HG03175 (cell line): ENCODE data around the gene RALGPS1.

ENCODE experiments used
- ATAC-seq: cut with Tn5 transposase; IDR thresholded peaks from one replicate; pipeline ENCODE4 v1.9.1; 2021; ENCODE audit warnings: mild to moderate bottlenecking, moderate library complexity; ENCODE audit not compliant: unreplicated experiment

RALGPS1 gene

DNA sequence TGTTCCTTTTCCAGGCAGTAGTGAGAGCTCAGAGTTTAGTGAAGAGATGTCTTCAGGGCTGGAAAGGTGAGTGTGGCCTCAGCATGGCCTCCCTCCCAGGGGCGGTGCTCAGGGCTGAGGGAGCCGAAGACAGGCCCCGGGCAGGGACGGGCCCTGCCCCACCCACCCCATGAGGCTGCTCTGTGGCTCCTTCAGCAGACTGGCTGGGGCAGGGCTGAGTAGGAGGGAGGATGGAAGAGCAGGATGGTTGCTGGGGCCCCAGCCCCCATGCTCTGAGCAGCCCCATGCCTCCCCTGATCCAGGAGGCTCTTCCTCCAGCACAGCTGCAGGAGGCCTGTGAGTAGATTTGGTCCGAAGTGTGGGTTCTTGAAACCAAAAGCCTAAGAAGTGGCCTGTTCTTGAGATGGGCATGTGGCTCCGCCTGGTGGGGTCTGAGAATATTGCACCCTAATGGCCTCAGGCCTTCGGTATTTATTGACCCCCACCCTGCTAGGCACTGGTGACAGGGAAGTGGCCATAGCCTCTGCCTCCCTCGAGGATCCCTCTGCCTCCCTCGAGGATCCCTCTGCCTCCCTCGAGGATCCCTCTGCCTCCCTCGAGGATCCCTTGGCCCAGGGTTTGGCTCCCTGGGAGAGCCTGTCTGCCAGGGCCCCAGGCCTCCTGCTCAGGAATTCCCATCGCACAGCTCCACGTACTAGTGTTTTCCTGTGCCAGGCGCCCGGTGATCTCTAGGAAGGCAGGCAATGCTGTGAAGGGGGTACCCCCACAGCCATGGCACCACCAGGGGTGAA is 284.6 kb downstream of the RALGPS1 start:
- ATAC-seq = no peak

DNA sequence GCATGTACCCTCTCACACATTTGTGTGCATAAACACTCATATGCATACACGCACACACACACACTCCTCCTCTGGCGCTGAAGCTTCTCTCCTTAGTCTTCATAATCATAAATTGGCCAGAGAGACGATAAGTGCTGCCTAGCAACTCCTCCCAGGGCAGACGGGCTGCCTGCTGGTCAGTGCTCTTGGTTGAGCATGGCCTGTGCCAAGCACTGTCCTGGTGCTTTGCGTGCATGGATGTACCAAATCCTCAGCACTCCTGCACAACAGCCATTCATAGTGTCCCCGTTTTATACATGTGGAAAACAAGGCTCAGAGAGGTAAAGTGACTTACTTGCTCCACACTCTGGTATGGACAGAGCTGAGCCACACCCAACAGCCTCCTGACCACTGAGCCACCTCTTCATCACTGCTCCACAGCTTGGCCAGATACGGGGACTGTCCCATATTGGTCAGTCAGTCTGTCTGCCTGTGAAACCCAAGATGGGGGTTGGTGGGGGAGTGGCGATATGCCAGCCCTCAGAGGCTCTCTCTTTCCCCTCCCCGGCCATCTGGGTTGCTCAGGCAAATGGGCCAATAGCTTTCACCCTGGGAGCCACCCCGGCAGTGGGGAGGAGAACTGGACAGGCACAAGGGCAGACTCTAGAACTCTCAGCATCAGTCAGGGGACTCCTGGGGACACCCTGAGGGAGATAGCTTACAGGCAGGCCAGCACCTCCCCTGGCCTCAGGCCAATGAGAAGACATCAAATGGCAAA is 285.7 kb downstream of the RALGPS1 start:
- ATAC-seq = no peak

DNA sequence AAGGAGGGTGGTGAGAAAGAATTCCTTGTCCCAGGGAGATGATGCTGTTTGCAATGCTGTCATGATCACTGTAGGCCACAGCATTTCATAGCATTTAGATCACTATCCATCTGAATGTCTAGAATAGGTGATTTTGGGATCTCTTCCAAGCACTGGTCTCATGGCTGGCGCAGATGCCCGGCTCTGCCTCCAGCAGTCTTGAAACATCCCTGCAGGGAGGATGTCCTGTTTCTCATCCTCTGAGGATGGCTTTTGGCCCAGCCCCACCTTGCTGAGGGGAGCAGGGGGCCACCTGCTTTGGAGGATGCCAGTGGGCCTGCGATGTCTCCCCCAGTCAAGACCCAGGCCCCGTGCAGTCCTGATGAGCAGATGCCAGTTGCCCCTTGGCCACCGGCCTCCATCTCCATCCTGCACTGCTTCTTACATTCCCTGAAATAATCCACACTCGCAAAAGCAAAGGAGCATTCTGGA is 286.5 kb downstream of the RALGPS1 start:
- ATAC-seq = no peak

DNA sequence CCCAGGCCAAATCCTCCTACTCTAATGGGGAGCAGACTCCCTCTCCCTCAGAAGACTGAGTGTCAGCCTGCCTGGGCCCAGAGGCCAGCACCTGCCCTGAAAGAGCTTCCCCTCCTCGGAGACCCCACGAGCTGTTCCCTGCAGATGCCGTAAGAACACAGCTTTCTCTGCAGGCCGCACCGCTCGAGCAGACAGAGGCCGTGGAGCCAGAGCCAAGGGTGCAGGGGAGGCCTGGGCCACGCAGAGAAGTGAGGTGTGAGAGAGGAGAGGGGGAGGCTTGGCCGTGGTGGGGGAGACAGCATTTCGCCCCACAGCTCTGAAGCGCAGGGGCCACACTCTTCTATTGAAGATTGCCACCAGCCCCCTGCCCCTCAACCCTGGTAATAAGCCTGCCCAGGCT is 287.1 kb downstream of the RALGPS1 start:
- no peak for ATAC-seq

DNA sequence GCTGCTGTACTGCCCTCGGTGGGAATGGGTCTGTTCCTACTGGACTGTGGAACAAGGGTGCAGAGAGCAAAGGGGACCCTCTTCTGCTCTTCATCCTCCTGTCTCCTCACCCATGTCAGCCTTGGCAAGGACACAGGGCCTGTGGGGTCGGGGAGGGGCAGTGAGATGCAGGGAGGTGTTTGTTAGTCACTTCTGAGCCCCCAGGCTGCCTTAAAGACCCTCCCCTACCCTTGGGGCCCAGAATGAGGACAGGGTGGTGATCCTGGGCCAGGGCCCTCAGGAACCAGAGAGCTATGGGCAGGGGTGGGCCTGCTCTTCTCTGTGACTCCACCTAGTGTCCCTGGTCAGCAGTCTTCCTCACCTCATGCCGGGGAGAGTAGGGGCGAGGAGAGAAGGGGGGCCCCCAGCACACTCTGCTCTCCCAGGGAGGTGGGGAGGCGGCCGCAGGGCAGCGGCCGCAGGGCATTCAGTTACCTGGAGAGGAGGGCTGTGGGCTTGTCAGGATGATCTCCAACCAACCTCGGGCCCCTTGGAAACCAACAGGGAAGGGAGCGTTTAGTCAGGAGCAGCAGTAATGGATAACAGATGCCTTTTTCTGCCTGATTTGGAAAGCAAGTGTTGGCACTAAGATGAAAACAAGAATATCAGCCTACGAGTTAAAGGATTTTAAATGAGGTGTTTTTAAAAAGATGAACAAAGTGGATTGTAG is 288.0 kb downstream of the RALGPS1 start:
- ATAC-seq = no peak

DNA sequence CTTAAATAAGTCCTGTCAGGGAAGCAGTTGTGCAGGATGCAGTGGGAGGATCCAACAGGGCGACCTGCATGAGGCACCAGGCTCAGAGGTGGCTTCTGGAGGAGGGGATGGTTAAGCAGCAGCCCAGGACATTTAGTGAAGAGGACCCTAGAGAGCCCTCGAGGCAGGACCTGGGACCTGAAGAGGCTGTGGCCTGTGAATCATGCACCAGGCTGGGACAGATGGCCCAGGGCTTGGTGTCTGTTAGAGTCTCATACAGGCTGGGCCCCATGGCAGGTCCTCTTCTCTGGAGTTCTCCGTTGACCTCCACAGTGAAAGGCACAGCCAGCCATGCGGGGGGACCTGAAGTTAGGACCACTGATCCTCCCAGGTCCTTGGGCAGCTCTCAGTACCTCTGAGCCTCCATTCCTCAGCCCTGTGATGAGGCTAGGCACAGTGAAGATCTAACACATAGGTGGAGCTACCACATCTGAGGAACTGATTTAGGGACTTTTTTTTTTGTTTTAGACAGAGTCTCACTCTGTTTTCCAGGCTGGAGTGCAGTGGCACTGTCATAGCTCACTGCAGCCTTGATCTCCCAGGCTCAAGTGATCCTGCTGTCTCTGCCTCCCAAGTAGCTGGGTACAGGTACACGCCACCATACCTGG is 289.2 kb downstream of the RALGPS1 start:
- ATAC-seq = no peak

DNA sequence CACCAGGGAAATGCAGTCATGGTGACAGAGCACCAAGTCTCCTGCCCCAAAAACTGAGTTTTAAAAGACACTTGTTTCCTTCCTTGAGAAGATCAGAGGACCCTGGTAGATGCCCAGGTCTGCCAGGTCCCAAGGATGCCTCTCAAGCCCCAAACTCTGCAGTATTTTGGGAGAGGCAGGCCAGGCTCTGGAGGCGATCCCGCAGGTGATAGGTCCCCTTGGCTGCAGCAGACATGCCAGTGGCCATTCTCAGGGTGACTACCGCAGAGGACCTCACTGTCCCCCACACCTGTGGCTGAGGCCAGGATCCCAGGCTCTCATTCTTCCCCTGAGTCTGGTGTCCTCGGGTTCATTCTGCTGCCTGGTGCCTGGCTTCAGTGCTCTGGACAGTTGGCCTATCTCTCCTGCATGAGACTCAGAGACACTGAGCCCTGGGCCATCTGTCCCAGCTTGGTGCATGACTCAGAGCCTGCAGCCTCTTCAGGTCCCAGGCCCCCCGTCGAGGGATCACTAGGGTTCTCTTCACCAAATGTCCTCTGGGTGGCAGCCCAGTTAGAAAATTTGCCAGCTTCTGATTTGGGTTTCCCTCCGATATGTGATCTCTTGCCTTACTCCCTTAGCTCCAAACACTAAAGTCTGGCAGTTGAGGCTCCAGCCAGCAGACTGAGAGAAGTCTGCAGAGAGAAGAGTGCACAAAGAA is 290.3 kb downstream of the RALGPS1 start:
- no peak for ATAC-seq

DNA sequence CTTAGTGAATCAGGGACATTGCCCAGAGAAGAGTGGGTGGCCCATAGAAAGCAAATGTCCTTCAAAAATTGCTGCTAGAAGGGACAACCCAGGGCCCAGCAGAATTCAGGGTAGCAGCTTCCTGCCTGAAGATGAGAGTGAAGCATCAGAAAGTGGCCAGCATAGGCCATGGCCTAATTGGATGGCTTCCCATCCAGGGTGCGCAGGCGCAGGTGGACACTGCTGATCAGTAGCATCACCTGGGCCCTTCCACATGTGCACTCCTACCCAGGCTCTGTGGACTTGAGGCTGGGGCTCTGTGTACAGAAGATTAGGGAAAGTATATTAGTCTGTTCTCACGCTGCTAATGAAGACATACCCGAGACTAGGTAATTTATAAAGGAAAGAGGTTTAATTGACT is 291.4 kb downstream of the RALGPS1 start:
- no peak for ATAC-seq

DNA sequence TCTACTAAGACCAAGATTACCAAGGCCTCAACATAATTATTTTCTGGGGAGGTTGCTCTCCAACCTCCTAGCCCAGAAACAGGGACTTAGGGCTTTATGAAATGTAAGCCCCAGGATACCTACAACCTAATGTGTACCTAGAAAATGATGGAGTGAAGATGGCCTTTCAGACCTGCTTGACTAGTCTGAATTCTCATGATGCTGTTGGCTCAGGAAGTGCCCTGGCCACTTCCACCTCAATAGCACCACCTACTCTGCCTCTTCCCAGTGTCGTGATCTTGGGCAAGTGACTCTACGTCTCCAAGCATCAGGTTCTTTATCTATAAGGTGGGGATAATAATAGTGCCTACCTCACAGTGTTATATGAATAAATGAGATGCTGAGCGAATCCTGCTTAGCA is 292.1 kb downstream of the RALGPS1 start:
- no peak for ATAC-seq

DNA sequence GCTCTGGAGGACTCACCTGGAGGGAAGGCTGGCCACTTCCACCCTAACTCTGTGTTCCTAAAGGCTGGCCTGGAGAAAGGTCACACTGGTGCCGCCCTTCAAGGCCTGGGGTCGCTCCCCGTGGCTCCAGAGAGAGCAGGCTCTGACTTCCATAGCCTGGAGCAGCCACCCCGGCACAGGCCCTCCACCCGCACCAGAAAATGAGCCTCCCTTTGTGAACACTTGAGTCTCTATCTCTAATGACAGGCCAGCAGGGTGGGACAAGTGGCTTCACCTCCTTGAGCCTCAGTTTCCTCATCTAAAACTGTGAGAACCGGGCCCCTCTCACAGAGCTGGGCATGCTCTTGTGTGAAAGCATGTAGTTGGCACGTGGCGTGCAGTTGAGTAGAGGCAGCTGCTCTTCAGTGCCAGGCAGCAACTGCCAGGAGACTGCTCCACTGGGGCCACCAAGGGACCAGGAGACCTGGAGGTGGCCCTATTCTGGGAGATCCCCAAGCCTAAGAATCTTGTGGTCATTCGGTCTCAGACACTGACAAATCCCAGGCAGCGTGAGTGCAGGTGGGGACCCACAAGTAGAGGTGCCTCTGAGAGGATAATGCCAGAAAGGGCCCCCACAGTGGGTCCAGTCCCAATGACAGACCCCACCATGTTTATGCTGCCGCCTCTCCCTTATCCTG is 293.3 kb downstream of the RALGPS1 start:
- no peak for ATAC-seq

DNA sequence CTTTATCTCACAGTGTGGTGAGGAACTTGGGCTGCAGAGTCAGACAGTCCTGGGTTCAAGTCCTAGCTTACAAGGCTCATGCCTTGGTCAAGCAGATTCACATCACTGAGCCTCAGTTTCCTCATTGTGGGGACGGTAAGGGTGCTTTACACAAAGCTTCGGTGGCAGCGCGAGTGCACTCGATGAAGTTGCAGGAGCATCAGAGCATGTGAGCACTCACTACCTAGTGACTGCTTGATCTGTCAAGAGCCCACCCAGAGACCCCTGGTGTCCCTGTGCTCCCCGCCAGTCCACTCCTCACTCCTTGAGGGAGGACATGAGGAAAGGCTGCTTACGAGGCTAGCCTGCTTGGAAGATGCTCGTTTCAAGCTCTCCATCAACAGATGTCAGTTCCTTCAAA is 293.8 kb downstream of the RALGPS1 start:
- ATAC-seq = no peak

DNA sequence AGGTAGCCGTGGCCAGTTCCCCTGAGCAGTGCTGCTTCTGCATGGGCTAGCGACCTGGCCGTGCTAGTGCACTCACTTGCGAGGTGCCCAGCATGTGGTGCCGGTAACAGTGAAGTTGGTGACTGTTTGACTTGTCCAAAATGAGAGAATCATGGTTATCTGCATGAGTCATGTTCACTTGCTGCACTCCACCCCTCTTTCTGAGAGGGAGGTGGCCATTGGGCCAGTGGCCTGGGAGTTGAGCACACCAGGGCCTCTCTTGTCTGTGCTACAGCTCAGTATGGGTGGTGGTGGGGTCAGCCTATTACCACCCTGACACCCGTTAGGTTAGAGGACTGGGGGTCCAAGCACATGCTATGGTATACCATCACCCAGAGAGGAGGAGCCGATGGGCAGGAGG is 294.6 kb downstream of the RALGPS1 start:
- no peak for ATAC-seq

DNA sequence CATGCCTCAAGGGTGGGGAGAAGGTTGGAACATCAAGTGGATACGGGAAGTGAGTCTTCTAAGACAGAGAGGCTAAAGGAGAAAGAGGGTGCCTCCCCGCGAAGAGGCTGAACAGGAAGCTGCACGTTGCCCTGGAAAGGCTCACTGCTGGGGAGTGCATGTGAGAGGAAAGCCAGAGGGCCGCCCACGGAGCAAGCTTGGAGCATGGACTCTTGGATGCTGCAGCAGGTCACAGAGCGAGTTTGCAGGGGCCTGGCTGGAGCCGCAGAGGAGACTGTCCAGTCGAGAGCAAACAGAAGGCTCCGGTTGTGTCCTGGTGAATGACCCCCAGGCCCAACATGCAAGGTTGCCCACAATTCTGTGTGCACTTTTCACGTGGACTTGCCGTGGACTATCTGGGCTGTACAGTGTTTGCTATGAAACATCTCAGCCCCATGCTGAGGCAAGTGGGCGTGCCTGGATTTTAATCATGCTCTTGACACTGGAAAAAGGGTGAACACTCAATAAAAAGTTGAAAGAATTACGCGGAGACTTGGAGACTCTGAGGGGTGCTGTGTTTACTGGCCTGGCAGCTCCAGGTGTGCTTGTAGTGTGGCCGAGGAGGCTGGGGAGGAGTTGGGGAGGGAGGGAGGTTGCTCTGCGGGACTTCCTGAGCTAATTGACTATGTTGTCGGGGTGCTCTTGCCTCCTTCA is 295.5 kb downstream of the RALGPS1 start:
- no peak for ATAC-seq

DNA sequence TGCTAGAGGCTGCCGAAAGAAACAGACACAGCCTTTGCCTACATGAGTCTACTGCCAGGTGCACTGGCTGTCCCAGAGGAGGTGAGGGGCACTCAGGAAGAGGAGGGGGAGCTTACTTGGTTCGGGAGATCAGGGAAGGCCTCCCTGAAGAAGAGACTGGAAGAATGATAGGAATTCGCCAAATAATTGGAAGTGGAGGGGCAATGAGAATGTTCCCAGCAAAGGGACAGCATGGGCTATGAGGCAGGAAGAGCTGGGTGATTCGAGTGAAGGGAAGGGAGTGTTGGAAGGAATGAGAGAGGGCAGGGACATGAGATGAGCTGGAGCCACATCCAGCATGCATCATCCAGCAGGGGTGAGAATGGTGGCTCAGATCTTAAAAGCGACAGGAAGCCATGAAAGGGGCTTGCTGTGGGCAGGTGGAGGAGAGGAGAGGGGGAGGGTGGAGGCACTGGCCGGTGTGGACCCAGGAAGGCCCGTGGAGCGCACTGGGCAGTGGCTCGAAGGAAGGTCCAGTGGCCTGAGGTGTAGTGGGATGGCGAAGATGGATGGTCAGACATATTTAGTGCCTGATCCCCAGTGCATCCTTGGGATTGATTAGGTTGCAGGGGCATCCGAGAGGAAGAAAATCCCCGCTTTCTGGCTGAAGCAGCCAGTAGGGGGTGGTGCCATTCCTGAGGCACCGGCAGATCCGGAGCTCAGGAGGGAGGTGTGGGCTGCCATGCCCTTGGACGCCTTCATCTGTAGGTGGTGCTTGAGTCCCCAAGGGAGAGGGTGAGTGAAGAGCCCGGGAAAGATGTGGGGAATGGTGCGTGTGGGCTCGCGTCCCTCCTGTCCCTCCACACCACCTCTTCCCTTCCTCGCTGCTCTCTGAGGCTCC is 296.5 kb downstream of the RALGPS1 start:
- no peak for ATAC-seq

DNA sequence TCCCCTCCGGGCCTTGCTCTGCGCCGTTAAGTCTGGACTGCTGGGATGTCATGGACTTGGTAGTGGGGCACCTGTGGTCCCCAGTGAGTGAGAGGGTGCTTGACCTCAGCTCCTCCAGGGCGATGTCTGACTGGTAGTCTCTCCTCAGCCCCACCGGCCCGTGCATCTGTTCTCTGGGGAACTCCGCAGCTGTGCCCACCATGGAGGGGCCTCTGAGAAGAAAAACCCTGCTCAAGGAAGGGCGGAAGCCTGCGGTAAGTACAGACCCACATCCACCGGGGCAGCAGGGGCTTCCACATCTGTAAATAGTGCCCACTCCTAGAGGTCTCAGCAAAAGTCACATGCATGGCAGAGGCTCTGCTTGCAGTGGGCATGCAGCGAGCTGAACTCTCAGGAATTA is 297.4 kb downstream of the RALGPS1 start:
- ATAC-seq = no peak

DNA sequence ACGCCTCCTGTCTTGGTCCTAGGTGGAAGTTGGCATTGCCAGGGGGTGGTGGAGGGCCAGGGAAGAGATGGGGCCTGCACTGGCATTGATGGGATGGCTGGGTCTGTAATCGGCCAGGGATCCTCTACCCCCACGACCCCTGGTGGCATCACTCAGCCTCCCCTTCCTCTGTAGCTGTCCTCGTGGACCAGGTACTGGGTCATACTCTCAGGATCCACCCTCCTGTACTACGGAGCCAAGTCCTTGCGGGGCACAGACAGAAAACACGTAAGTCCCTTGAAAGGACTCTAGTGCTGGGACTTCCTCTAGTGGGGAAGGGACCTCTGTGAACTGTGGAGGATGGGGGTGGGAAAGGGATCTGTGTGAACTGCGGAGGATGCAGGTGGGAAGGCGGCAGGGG is 297.9 kb downstream of the RALGPS1 start:
- no peak for ATAC-seq

DNA sequence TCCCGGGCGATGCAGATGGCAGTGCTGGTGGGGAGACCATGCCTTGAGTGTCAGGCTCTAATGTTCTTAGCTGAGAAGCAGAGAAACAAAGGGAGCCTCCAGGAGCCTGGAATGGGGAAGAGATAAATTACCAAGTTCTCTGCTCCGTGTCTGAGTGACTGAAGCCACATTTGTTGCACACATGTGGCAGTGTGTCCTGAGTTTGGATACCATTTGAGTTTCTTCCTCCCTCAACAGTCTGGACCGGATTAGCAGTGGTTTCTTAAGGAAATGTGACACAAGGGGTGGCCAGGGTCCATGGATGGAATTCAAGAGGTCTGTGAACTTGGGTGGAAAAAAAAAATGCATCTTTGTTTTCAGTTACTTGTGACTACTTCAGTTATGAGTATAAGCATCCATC is 299.3 kb downstream of the RALGPS1 start:
- no peak for ATAC-seq
